ENCODE measurements around the gene LPCAT3.

GRCh38 chr12:6982532-6982931 lies 35.7 kb downstream of the LPCAT3 start:
- TF ChIP-seq SP1 (IDR thresholded peaks at IDR 0.05; ENCODE audit: low read depth) (no peak), EZH2 (IDR thresholded peaks at IDR 0.05) (no peak), JUND (IDR thresholded peaks at IDR 0.05) (no peak), REST (IDR thresholded peaks at IDR 0.05; ENCODE audit: low read depth) (no peak), CTCF (IDR thresholded peaks at IDR 0.05 in 2 of 3, conservative IDR thresholded peaks at IDR 0.05 in 1 of 3; ENCODE audit: borderline replicate concordance in 1 of 3, insufficient read depth in 1 of 3, low read depth in 2 of 3, low read length in 2 of 3) (no peak), ATF3 (IDR thresholded peaks at IDR 0.05) (no peak), MAX (IDR thresholded peaks at IDR 0.05) (no peak)

Data from HCT116 (cell line).